Endothelial cell of umbilical vein (primary cell): ENCODE measurements around the gene PLEKHG2.

Source experiments
- CTCF ChIP-seq, 2 donors: IDR thresholded peaks; 1 replicate in 1 of 2; 2 replicates in 1 of 2; pipeline ENCODE4 v1.5.1; 2011; ENCODE audit warnings: low read length in 2 of 2, mild to moderate bottlenecking in 2 of 2, moderate library complexity in 2 of 2, control low read depth in 1 of 2, inconsistent platforms in 1 of 2, low read depth in 1 of 2; ENCODE audit not compliant: insufficient read depth in 1 of 2; ENCODE audit errors: extremely low read depth in 1 of 2
- EZH2 ChIP-seq: IDR thresholded peaks from 2 replicates; pipeline ENCODE4 v1.6.1; 2012; ENCODE audit warnings: borderline replicate concordance, low read depth, mild to moderate bottlenecking, moderate library complexity, low read length, inconsistent platforms; ENCODE audit not compliant: severe bottlenecking
- GATA2 ChIP-seq: IDR thresholded peaks from 2 replicates; pipeline ENCODE4 v1.7.0; 2011; ENCODE audit warnings: low read depth, mild to moderate bottlenecking, moderate library complexity, mixed read lengths, low read length; ENCODE audit not compliant: insufficient read length, insufficient read depth
- MAX ChIP-seq: IDR thresholded peaks from 2 replicates; pipeline ENCODE4 v1.6.1; 2011; ENCODE audit not compliant: insufficient read depth, insufficient read length
- POLR2A ChIP-seq: IDR thresholded peaks from 2 replicates; pipeline ENCODE4 v1.6.1; 2012; ENCODE audit warnings: low read depth, mild to moderate bottlenecking, control low read depth, low read length

- no peak for TF ChIP-seq CTCF (IDR thresholded peaks at IDR 0.05; ENCODE audit: extremely low read depth in 1 of 2, insufficient read depth in 1 of 2, low read depth in 1 of 2, low read length in 2 of 2)
- no peak for TF ChIP-seq MAX
- TF ChIP-seq EZH2, result no peak
- no peak for TF ChIP-seq GATA2
- TF ChIP-seq POLR2A, result no peak
These were observed 60.4 kb downstream of the PLEKHG2 start for GRCh38 chr19:39472746-39473442.
